ENCODE results near the gene WBP2. TPM values are rescaled to one million over a fixed set of nuclear protein-coding genes. Genes with fewer than 3 reads are reported as not detected.
"Not testable (repeated sequence)": the region's sequence is repeated elsewhere in the genome, so short reads cannot be mapped to it uniquely, and the experiment has no call there.

Gene WBP2
- total RNA-seq, 1 experiment from 2014 or later = 132 TPM

DNA sequence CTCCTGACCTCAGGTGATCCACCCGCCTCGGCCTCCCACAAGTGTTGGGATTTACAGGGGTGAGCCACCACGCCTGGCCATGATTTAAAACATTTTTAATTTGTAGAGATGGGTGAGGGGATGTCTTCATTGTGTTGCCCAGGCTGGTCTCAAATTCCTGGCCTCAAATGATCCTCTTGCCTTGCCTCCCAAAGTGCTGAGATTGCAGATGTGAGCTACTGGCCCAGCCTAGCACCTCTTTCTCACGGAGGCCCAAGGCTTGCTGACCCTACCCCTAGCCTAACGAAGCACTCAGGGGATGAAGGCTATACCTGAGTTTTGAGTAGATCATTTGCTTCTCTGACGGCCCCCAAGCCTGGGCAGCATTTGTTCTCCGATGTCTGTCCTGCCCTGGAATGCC is 44.0 kb downstream of the WBP2 start:
- Histone ChIP-seq H3K9me2 (ENCODE audit: insufficient read depth) (no peaks in the 10 kb centered on the region), H3K36me3 (ENCODE audit: control insufficient read depth in 1 of 2, insufficient read depth in 2 of 2, low read length in 2 of 2) (peaks cover 19 to 28% of the 10 kb centered on the region in 2 experiments; a peak in 3 of 4 replicates), H3K4me3 (replicated peaks in 1 of 2; ENCODE audit: low read depth in 1 of 2, low read length in 2 of 2) (no peak overlapping the region), H3K27ac (ENCODE audit: low read depth, low read length) (no peak overlapping the region), H3K79me2 (ENCODE audit: insufficient read depth, low read length) (no peaks in the 10 kb centered on the region), H4K20me1 (ENCODE audit: insufficient read depth) (no peaks in the 10 kb centered on the region), H3K9me3 (ENCODE audit: control insufficient read depth in 1 of 2, insufficient read depth in 1 of 2, low read depth in 1 of 2, low read length in 2 of 2) (no peaks in the 10 kb centered on the region), H2AFZ (ENCODE audit: low read depth, low read length, poor library complexity, severe bottlenecking) (no peak overlapping the region), H3K4me1 (ENCODE audit: control insufficient read depth in 1 of 2, insufficient read depth in 2 of 2, low read length in 2 of 2) (peaks cover 0 to 5% of the 10 kb centered on the region in 2 experiments; a peak in 1 of 4 replicates), H3K9ac (ENCODE audit: low read length) (no peak overlapping the region), H3K27me3 (ENCODE audit: insufficient read depth, low read length) (no peaks in the 10 kb centered on the region), H3K4me2 (ENCODE audit: low read length) (no peak overlapping the region)
- CTCF ChIA-PET = no interaction called here
- no TSS peak for BruUV-seq (replicated peaks)
- intact Hi-C loops (cut with micrococcal nuclease) = no loop called here
- TF ChIP-seq, protein P1, sequence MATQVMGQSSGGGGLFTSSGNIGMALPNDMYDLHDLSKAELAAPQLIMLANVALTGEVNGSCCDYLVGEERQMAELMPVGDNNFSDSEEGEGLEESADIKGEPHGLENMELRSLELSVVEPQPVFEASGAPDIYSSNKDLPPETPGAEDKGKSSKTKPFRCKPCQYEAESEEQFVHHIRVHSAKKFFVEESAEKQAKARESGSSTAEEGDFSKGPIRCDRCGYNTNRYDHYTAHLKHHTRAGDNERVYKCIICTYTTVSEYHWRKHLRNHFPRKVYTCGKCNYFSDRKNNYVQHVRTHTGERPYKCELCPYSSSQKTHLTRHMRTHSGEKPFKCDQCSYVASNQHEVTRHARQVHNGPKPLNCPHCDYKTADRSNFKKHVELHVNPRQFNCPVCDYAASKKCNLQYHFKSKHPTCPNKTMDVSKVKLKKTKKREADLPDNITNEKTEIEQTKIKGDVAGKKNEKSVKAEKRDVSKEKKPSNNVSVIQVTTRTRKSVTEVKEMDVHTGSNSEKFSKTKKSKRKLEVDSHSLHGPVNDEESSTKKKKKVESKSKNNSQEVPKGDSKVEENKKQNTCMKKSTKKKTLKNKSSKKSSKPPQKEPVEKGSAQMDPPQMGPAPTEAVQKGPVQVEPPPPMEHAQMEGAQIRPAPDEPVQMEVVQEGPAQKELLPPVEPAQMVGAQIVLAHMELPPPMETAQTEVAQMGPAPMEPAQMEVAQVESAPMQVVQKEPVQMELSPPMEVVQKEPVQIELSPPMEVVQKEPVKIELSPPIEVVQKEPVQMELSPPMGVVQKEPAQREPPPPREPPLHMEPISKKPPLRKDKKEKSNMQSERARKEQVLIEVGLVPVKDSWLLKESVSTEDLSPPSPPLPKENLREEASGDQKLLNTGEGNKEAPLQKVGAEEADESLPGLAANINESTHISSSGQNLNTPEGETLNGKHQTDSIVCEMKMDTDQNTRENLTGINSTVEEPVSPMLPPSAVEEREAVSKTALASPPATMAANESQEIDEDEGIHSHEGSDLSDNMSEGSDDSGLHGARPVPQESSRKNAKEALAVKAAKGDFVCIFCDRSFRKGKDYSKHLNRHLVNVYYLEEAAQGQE (IDR thresholded peaks at IDR 0.05; ENCODE audit: low read depth) = no peak
- TF ChIP-seq EZH2phosphoT487 (IDR thresholded peaks at IDR 0.05; ENCODE audit: borderline replicate concordance) = no peak
- TF ChIP-seq, protein P2, sequence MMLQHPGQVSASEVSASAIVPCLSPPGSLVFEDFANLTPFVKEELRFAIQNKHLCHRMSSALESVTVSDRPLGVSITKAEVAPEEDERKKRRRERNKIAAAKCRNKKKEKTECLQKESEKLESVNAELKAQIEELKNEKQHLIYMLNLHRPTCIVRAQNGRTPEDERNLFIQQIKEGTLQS (IDR thresholded peaks at IDR 0.05) = no peak
- TF ChIP-seq POLR2A (IDR thresholded peaks at IDR 0.05; ENCODE audit: borderline replicate concordance, extremely low read depth, insufficient read depth, insufficient read length) = no peak
- TF ChIP-seq ZFX (IDR thresholded peaks at IDR 0.05) = no peak
- no peak for TF ChIP-seq TCF7L2 (IDR thresholded peaks at IDR 0.05; ENCODE audit: borderline replicate concordance, extremely low read depth, insufficient read depth, insufficient read length)
- no peak for TF ChIP-seq CEBPB (IDR thresholded peaks at IDR 0.05; ENCODE audit: low read depth)
- TF ChIP-seq FOSL1 (IDR thresholded peaks at IDR 0.05; ENCODE audit: low read depth) = no peak
- TF ChIP-seq ZNF274 (IDR thresholded peaks at IDR 0.05; ENCODE audit: low read depth, low read length) = no peak
- no peak for TF ChIP-seq JUND (IDR thresholded peaks at IDR 0.05)
- no peak for TF ChIP-seq EZH2 (IDR thresholded peaks at IDR 0.05)
- POLR2A ChIA-PET = no interaction called here
- RAD21 ChIA-PET (ENCODE audit: low non-redundant PET in 1 of 2, low total read pairs in 2 of 2, uncharacterized antibody in 2 of 2, unreplicated experiment in 2 of 2) = no interaction called here
- ATAC-seq = no peak
- no peak for DNase-seq (ENCODE audit: low read depth, low spot score)

DNA sequence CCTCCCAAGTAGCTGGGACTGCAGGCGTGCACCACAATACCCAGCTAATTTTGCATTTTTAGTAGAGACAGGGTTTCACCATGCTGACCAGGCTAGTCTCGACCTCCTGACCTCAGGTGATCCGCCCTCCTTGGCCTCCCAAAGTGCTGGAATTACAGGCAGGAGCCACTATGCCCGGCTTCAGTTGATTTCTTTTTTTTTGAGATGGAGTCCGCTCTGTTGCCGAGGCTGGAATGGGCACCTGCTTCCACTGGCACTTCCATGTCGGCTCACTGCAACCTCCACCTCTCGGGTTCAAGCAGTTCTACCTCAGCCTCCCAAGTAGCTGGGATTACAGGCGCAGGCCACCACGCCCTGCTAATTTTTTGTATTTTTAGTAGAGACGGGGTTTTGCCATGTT is 44.4 kb downstream of the WBP2 start:
- H3K27me3 ChIP-seq (ENCODE audit: insufficient read depth, low read length); H3K4me2 ChIP-seq (ENCODE audit: low read length); ATAC-seq; CTCF ChIA-PET; DNase-seq (ENCODE audit: low read depth, low spot score); H3K4me1 ChIP-seq (ENCODE audit: control insufficient read depth in 1 of 2, insufficient read depth in 2 of 2, low read length in 2 of 2); H3K9ac ChIP-seq (ENCODE audit: low read length); BruUV-seq (replicated peaks); H2AFZ ChIP-seq (ENCODE audit: low read depth, low read length, poor library complexity, severe bottlenecking); intact Hi-C loops (cut with micrococcal nuclease); RAD21 ChIA-PET (ENCODE audit: low non-redundant PET in 1 of 2, low total read pairs in 2 of 2, uncharacterized antibody in 2 of 2, unreplicated experiment in 2 of 2); H3K27ac ChIP-seq (ENCODE audit: low read depth, low read length); H3K9me2 ChIP-seq (ENCODE audit: insufficient read depth); H3K9me3 ChIP-seq (ENCODE audit: control insufficient read depth in 1 of 2, insufficient read depth in 1 of 2, low read depth in 1 of 2, low read length in 2 of 2); H4K20me1 ChIP-seq (ENCODE audit: insufficient read depth); POLR2A ChIA-PET; H3K79me2 ChIP-seq (ENCODE audit: insufficient read depth, low read length); H3K4me3 ChIP-seq (replicated peaks in 1 of 2; ENCODE audit: low read depth in 1 of 2, low read length in 2 of 2): not testable (repeated sequence)
- peaks cover 19 to 24% of the 10 kb centered on the region in 2 experiments; a peak in 3 of 4 replicates for H3K36me3 ChIP-seq (ENCODE audit: control insufficient read depth in 1 of 2, insufficient read depth in 2 of 2, low read length in 2 of 2)

Measured in HCT116 (cell line).